Sigmoid colon (tissue), 7 donors: ENCODE results near the gene C6orf132. TPM values are rescaled to one million over a fixed set of nuclear protein-coding genes. Genes with fewer than 3 reads are reported as not detected.
"Not testable (repeated sequence)": the region's sequence is repeated elsewhere in the genome, so short reads cannot be mapped to it uniquely, and the experiment has no call there.

ENCODE experiments used
- DNase-seq: peaks from one replicate; pipeline ENCODE4 v3.0.0-alpha.2; 2019
- H3K27ac ChIP-seq, 4 donors: fragments of 200-600 bp; sonication (generic); one replicate each; pipeline ENCODE4 v1.5.1; 2016 to 2019; ENCODE audit warnings: mild to moderate bottlenecking in 1 of 4
- H3K27me3 ChIP-seq, 3 donors: fragments of 200-600 bp; sonication (generic); one replicate each; pipeline ENCODE4 v1.5.1; 2019; ENCODE audit warnings: mild to moderate bottlenecking in 1 of 3
- H3K36me3 ChIP-seq, 4 donors: fragments of 200-600 bp; sonication (generic); one replicate each; pipeline ENCODE4 v1.5.1; 2016 to 2019
- H3K4me1 ChIP-seq, 4 donors: fragments of 200-600 bp; sonication (generic); one replicate each; pipeline ENCODE4 v1.5.1; 2017 to 2019
- H3K4me3 ChIP-seq, 4 donors: fragments of 200-600 bp; sonication (generic); one replicate each; pipeline ENCODE4 v1.5.1; 2017 to 2019; ENCODE audit warnings: mild to moderate bottlenecking in 2 of 4, moderate library complexity in 1 of 4
- H3K9me3 ChIP-seq, 4 donors: fragments of 200-600 bp in 3 of 4; sonication (generic) in 3 of 4; one replicate each; pipeline versions ENCODE4 v1.5.1 to v1.6.1; 2013 to 2019
- CTCF ChIP-seq, 4 experiments: fragments of 450-650 bp in 3 of 4; fragments of 200-600 bp in 1 of 4; IDR thresholded peaks; one replicate each; pipeline ENCODE4 v1.5.1; 2016 to 2019; ENCODE audit warnings: antibody characterized with exemption in 4 of 4, mild to moderate bottlenecking in 3 of 4, moderate library complexity in 2 of 4
- EP300 ChIP-seq, 4 donors: sonication (generic); formaldehyde crosslinking; IDR thresholded peaks; one replicate each; pipeline ENCODE4 v1.6.1; 2017; ENCODE audit warnings: antibody characterized with exemption in 4 of 4
- POLR2A ChIP-seq, 2 donors: fragments of 450-650 bp; IDR thresholded peaks; one replicate each; pipeline ENCODE4 v1.6.1; 2016; ENCODE audit warnings: antibody characterized with exemption in 2 of 2, mild to moderate bottlenecking in 2 of 2, moderate library complexity in 2 of 2
- POLR2AphosphoS5 ChIP-seq, 4 donors: sonication (generic); formaldehyde crosslinking; IDR thresholded peaks; one replicate each; pipeline ENCODE4 v1.6.1; 2017; ENCODE audit warnings: antibody characterized with exemption in 4 of 4
- WGBS, 2 donors: extraction: QIAGEN DNeasy Blood & Tissue Kit; methylation state at CpG; one replicate each; pipeline ENCODE4 v1.1.7; 2013; 5-methylcytosine and 5-hydroxymethylcytosine counted together
- intact Hi-C: fragments of 100-400 bp; cut with DNase I; formaldehyde crosslinking; loops from one replicate; pipeline ENCODE4 v1.15.1; 2023
- polyA plus RNA-seq, 3 donors: library from polyadenylated mRNA; stranded (reverse); fragments of 200-250 nt; gene quantifications; one replicate each; pipeline ENCODE4 v1.2.3, GENCODE V29; 2013
- total RNA-seq, 4 donors: library from RNA; depleted of rRNA; stranded (reverse); fragments of >200 nt; gene quantifications; one replicate each; pipeline ENCODE4 v1.1.0, GENCODE V29; 2016
- donor health status: healthy with polysubstance abuse.
- donor health status: Bipolar disorder and iron deficiency.
- donor health status: healthy.

C6orf132 gene
- total and polyA plus RNA-seq, 7 donors, result 0.33 to 91.3 (median 20.9) TPM; not detected in 1

DNA sequence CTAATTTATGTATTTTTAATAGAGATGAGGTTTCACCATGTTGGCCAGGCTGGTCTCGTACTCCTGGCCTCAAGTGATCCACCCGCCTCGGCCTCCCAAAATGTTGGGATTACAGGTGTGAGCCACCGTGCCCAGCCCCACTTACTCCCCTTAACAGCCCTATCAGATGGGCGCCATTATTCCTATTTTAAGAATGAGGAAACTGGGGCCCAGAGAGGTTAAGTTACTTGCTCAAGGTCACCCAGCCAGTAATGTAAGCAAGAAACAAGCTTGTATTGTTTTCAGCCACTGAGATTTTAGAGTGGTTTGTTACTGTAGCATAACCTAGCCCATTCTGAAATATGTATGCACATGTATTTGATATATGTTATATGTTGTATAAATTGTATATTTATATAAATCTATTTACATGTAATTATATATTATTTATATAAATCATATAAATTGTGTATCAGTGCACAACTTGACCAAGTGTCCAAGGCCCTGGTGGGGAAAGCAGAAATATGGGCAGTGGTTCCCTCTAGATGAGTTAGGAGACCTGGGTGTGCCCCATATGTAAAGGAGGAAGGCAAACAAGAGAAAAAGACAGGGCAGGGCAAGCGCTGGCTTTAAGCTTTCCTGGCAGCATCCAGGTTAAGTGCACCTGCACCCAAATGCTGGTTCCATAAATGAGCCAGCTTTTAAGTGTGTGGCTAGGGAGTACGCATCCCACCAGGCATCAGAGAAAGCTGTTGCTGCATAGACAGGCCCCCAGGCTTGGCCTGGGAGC, 29.6 kb upstream of the C6orf132 start:
- H3K36me3 ChIP-seq, result no peaks in the 10 kb centered on the region
- WGBS, 2 donors, result 58 to 83% methylated on average over 7 of the region's 7 CpGs
- no peak for DNase-seq
- H3K9me3 ChIP-seq, result no peaks in the 10 kb centered on the region
- intact Hi-C loops, result no loop called here
- no peaks in the 10 kb centered on the region for H3K4me1 ChIP-seq
- no peak for TF ChIP-seq POLR2A (IDR thresholded peaks at IDR 0.05)
- no peak for TF ChIP-seq POLR2AphosphoS5 (IDR thresholded peaks at IDR 0.05)
- TF ChIP-seq EP300 (IDR thresholded peaks at IDR 0.05), result no peak
- no peak for TF ChIP-seq CTCF (IDR thresholded peaks at IDR 0.05)
- no peak overlapping the region for H3K27ac ChIP-seq
- H3K27me3 ChIP-seq, result no peaks in the 10 kb centered on the region
- no peak overlapping the region for H3K4me3 ChIP-seq

- H3K27me3 ChIP-seq, H3K4me3 ChIP-seq, H3K9me3 ChIP-seq, intact Hi-C loops, DNase-seq, H3K36me3 ChIP-seq, H3K27ac ChIP-seq, H3K4me1 ChIP-seq: not testable (repeated sequence)
- WGBS, 2 donors, result 76 to 96% methylated on average over 2 of the region's 2 CpGs
These were observed 27.4 kb upstream of the C6orf132 start for GRCh38 chr6:42169780-42170179.

- 81 to 86% methylated on average over 6 of the region's 6 CpGs for WGBS, 2 donors
- Histone ChIP-seq H3K9me3 (no peaks in the 10 kb centered on the region), H3K4me1 (no peaks in the 10 kb centered on the region), H3K36me3 (no peaks in the 10 kb centered on the region), H3K4me3 (no peak overlapping the region), H3K27me3 (no peaks in the 10 kb centered on the region), H3K27ac (no peak overlapping the region)
- intact Hi-C loops, result no loop called here
- TF ChIP-seq EP300 (IDR thresholded peaks at IDR 0.05) (no peak), POLR2A (IDR thresholded peaks at IDR 0.05) (no peak), CTCF (IDR thresholded peaks at IDR 0.05) (no peak), POLR2AphosphoS5 (IDR thresholded peaks at IDR 0.05) (no peak)
- no peak for DNase-seq
These were observed 26.2 kb upstream of the C6orf132 start for GRCh38 chr6:42168650-42169049.

DNA sequence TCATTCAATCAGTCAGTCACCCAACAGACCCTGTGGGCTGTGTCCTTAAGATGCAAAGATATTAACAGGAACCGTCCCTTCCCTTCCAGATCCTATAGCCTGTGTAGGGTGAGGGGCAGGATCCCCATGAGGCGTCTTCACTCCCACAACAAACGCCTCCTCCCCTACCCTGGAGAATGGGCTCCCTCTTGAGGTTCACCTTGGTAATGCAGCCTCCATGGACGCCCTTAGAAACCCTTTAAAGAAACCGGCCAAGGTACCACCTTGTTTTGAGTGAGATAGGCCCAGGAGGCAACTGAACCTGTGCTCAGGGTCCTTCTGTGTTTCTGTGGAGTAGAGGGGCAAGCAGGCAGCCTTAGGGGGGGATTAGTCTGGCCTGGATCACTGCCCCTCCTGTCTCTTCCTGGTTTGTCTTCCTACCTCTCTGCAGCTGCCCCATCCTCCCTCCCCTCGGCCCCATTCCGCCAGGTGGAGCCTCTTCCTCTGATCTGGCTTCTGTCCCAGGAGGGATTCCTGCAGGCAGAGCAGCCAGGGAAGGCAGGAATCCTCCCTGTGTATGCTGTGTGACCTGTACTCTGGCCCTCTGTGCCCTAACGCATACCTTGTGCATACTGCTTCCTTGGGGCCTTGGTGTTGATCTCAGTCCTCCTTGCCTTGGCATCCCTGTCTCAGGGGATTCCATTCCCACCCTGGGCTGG, 24.2 kb upstream of the C6orf132 start:
- no peak for DNase-seq
- H3K4me3 ChIP-seq, result no peak overlapping the region
- intact Hi-C loops, result loop anchor here (1.0 kb wide), 1 partner anchor 91 kb away; no protein-coding TSS in a partner anchor

More for the DNA sequence above, 24.2 kb upstream of the C6orf132 start:
- no peaks in the 10 kb centered on the region for H3K27me3 ChIP-seq
- TF ChIP-seq POLR2AphosphoS5 (IDR thresholded peaks at IDR 0.05), result no peak
- peak; percentile 53 to 96 (median 90) for TF ChIP-seq CTCF (IDR thresholded peaks at IDR 0.05)
- H3K9me3 ChIP-seq, result no peaks in the 10 kb centered on the region
- no peaks in the 10 kb centered on the region for H3K36me3 ChIP-seq
- H3K27ac ChIP-seq, result no peak overlapping the region
- 7 to 23% methylated on average over 8 of the region's 8 CpGs for WGBS, 2 donors
- H3K4me1 ChIP-seq, result no peaks in the 10 kb centered on the region
